HEK293 (cell line): ENCODE results near the gene HSD17B14.
A peak's percentile ranks its signal among the peaks of the same experiment; 100 is the strongest.

ENCODE experiments used
- CTCF ChIA-PET: fragments of 350-600 bp; formaldehyde crosslinking; extraction: SDS; loops from one replicate; lab custom pipeline; 2021; ENCODE audit warnings: antibody characterized with exemption; lab: Yijun Ruan, JAX
- POLR2A ChIA-PET: fragments of 300-600 bp; formaldehyde crosslinking; extraction: SDS; loops from one replicate; lab custom pipeline; 2020; ENCODE audit warnings: antibody characterized with exemption, inconsistent platforms; lab: Yijun Ruan, JAX
- H3K27ac ChIP-seq: fragments of 200-500 bp; sonication (Bioruptor generic); 2 replicates; pipeline ENCODE4 v1.5.1; 2014; ENCODE audit warnings: low read depth, low read length, control low read depth, inconsistent platforms; ENCODE audit errors: extremely low read depth
- H3K36me3 ChIP-seq, 2 experiments: fragments of 200-500 bp in 1 of 2; sonication (Bioruptor generic) in 1 of 2; 1 replicate in 1 of 2; 2 replicates in 1 of 2; pipeline ENCODE4 v1.5.1; 2014 to 2017; ENCODE audit warnings: inconsistent platforms in 2 of 2, low read length in 2 of 2; ENCODE audit not compliant: control insufficient read depth in 2 of 2, insufficient read depth in 1 of 2
- H3K4me1 ChIP-seq: fragments of 200-500 bp; sonication (Bioruptor generic); 2 replicates; pipeline ENCODE4 v1.5.1; 2014; ENCODE audit warnings: mild to moderate bottlenecking, low read length, inconsistent platforms; ENCODE audit not compliant: control insufficient read depth, insufficient read depth
- H3K4me3 ChIP-seq: 2 replicates; pipeline ENCODE4 v1.5.1; 2011; ENCODE audit warnings: low read depth, mild to moderate bottlenecking, control low read depth, low read length, moderate library complexity
- H3K9me3 ChIP-seq: fragments of 200-500 bp; sonication (Bioruptor generic); 2 replicates; pipeline ENCODE4 v1.5.1; 2014; ENCODE audit warnings: low read depth, low read length, inconsistent platforms; ENCODE audit not compliant: control insufficient read depth, insufficient read depth
- BCL11A ChIP-seq: fragments of 450-650 bp; formaldehyde crosslinking; IDR thresholded peaks from 2 replicates; pipeline ENCODE4 v1.5.1; 2016; ENCODE audit warnings: low read depth, missing biosample characterization, missing genetic modification characterization
- FEZF1 ChIP-seq: fragments of 450-650 bp; formaldehyde crosslinking; IDR thresholded peaks from 2 replicates; pipeline ENCODE4 v1.5.1; 2016; ENCODE audit warnings: missing biosample characterization, missing genetic modification characterization
- GLI4 ChIP-seq: fragments of 450-650 bp; formaldehyde crosslinking; IDR thresholded peaks from 2 replicates; pipeline ENCODE4 v1.5.1; 2016; ENCODE audit warnings: missing biosample characterization, missing genetic modification characterization
- GLIS1 ChIP-seq: fragments of 450-650 bp; formaldehyde crosslinking; IDR thresholded peaks from 2 replicates; pipeline ENCODE4 v1.5.1; 2016; ENCODE audit warnings: missing biosample characterization, missing genetic modification characterization
- IKZF3 ChIP-seq: fragments of 450-650 bp; IDR thresholded peaks from 2 replicates; pipeline ENCODE4 v1.5.0; 2018; ENCODE audit warnings: missing biosample characterization, mild to moderate bottlenecking, missing genetic modification characterization, moderate library complexity
- SCRT1 ChIP-seq: fragments of 450-650 bp; formaldehyde crosslinking; IDR thresholded peaks from 2 replicates; pipeline ENCODE4 v1.5.1; 2016; ENCODE audit warnings: missing biosample characterization, missing genetic modification characterization, borderline replicate concordance
- SP3 ChIP-seq: fragments of 450-650 bp; formaldehyde crosslinking; IDR thresholded peaks from 2 replicates; pipeline ENCODE4 v1.5.1; 2016; ENCODE audit warnings: missing biosample characterization, missing genetic modification characterization
- YY2 ChIP-seq: fragments of 450-650 bp; formaldehyde crosslinking; IDR thresholded peaks from 2 replicates; pipeline ENCODE4 v1.5.1; 2016; ENCODE audit warnings: missing biosample characterization, missing genetic modification characterization
- ZBTB1 ChIP-seq: fragments of 450-650 bp; formaldehyde crosslinking; IDR thresholded peaks from 2 replicates; pipeline ENCODE4 v1.5.1; 2016; ENCODE audit warnings: missing biosample characterization, missing genetic modification characterization
- ZBTB21 ChIP-seq: fragments of 450-650 bp; formaldehyde crosslinking; IDR thresholded peaks from 2 replicates; pipeline ENCODE4 v1.5.1; 2017; ENCODE audit warnings: missing biosample characterization, missing genetic modification characterization
- ZFHX2 ChIP-seq: fragments of 450-650 bp; formaldehyde crosslinking; conservative IDR thresholded peaks from 2 replicates; pipeline ENCODE4 v1.5.1; 2016; ENCODE audit warnings: missing biosample characterization, missing genetic modification characterization
- ZNF112 ChIP-seq: fragments of 450-650 bp; formaldehyde crosslinking; IDR thresholded peaks from 2 replicates; pipeline ENCODE4 v1.5.0; 2017; ENCODE audit warnings: missing biosample characterization, missing genetic modification characterization
- ZNF114 ChIP-seq: fragments of 450-650 bp; formaldehyde crosslinking; IDR thresholded peaks from 2 replicates; pipeline ENCODE4 v1.5.0; 2017; ENCODE audit warnings: missing biosample characterization, missing genetic modification characterization
- ZNF121 ChIP-seq: fragments of 450-650 bp; formaldehyde crosslinking; IDR thresholded peaks from 2 replicates; pipeline ENCODE4 v1.5.1; 2016; ENCODE audit warnings: missing biosample characterization, missing genetic modification characterization
- ZNF132 ChIP-seq: fragments of 450-650 bp; formaldehyde crosslinking; IDR thresholded peaks from 2 replicates; pipeline ENCODE4 v1.5.1; 2017; ENCODE audit warnings: missing biosample characterization, missing genetic modification characterization, borderline replicate concordance
- ZNF157 ChIP-seq: fragments of 450-650 bp; formaldehyde crosslinking; IDR thresholded peaks from 2 replicates; pipeline ENCODE4 v1.5.1; 2016; ENCODE audit warnings: missing biosample characterization, missing genetic modification characterization
- ZNF16 ChIP-seq: fragments of 450-650 bp; formaldehyde crosslinking; IDR thresholded peaks from 2 replicates; pipeline ENCODE4 v1.5.1; 2016; ENCODE audit warnings: low read depth, missing biosample characterization, missing genetic modification characterization
- ZNF175 ChIP-seq: fragments of 450-650 bp; formaldehyde crosslinking; IDR thresholded peaks from 2 replicates; pipeline ENCODE4 v1.5.1; 2016; ENCODE audit warnings: missing biosample characterization, missing genetic modification characterization
- ZNF184 ChIP-seq: fragments of 450-650 bp; IDR thresholded peaks from 2 replicates; pipeline ENCODE4 v1.5.1; 2018; ENCODE audit warnings: missing biosample characterization, mild to moderate bottlenecking, missing genetic modification characterization
- ZNF266 ChIP-seq: fragments of 450-650 bp; formaldehyde crosslinking; IDR thresholded peaks from 2 replicates; pipeline ENCODE4 v1.5.1; 2016; ENCODE audit warnings: missing biosample characterization, missing genetic modification characterization, low read depth
- ZNF302 ChIP-seq: fragments of 450-650 bp; formaldehyde crosslinking; IDR thresholded peaks from 2 replicates; pipeline ENCODE4 v1.5.1; 2016; ENCODE audit warnings: missing biosample characterization, missing genetic modification characterization, low read depth
- ZNF391 ChIP-seq: fragments of 450-650 bp; formaldehyde crosslinking; IDR thresholded peaks from 2 replicates; pipeline ENCODE4 v1.5.1; 2016; ENCODE audit warnings: low read depth, missing biosample characterization, missing genetic modification characterization, borderline replicate concordance
- ZNF394 ChIP-seq: fragments of 450-650 bp; formaldehyde crosslinking; IDR thresholded peaks from 2 replicates; pipeline ENCODE4 v1.5.1; 2016; ENCODE audit warnings: missing biosample characterization, missing genetic modification characterization, mild to moderate bottlenecking, moderate library complexity, borderline replicate concordance
- ZNF544 ChIP-seq: fragments of 450-650 bp; formaldehyde crosslinking; IDR thresholded peaks from 2 replicates; pipeline ENCODE4 v1.5.0; 2017; ENCODE audit warnings: missing biosample characterization, missing genetic modification characterization
- ZNF571 ChIP-seq: fragments of 450-650 bp; formaldehyde crosslinking; IDR thresholded peaks from 2 replicates; pipeline ENCODE4 v1.5.0; 2017; ENCODE audit warnings: missing biosample characterization, missing genetic modification characterization
- ZNF677 ChIP-seq: fragments of 450-650 bp; IDR thresholded peaks from 2 replicates; pipeline ENCODE4 v1.5.0; 2018; ENCODE audit warnings: missing biosample characterization, mild to moderate bottlenecking, missing genetic modification characterization, moderate library complexity
- ZNF777 ChIP-seq: fragments of 450-650 bp; formaldehyde crosslinking; IDR thresholded peaks from 2 replicates; pipeline ENCODE4 v1.5.1; 2017; ENCODE audit warnings: missing biosample characterization, missing genetic modification characterization, borderline replicate concordance
- ZNF837 ChIP-seq: fragments of 450-650 bp; formaldehyde crosslinking; IDR thresholded peaks from 2 replicates; pipeline ENCODE4 v1.5.1; 2016; ENCODE audit warnings: missing biosample characterization, missing genetic modification characterization
- TF ChIP-seq, protein P1 (sequence below): fragments of 450-650 bp; formaldehyde crosslinking; conservative IDR thresholded peaks from 2 replicates; pipeline ENCODE4 v1.5.1; 2016; ENCODE audit warnings: low read depth, missing biosample characterization, missing genetic modification characterization
- TF ChIP-seq, protein P2 (sequence below): fragments of 450-650 bp; IDR thresholded peaks from 2 replicates; pipeline ENCODE4 v1.5.1; 2018; ENCODE audit warnings: missing biosample characterization, mild to moderate bottlenecking, missing genetic modification characterization
- TF ChIP-seq, protein P3 (sequence below): fragments of 450-650 bp; formaldehyde crosslinking; IDR thresholded peaks from 2 replicates; pipeline ENCODE4 v1.5.1; 2016; ENCODE audit warnings: missing biosample characterization, missing genetic modification characterization

The HSD17B14 gene

DNA sequence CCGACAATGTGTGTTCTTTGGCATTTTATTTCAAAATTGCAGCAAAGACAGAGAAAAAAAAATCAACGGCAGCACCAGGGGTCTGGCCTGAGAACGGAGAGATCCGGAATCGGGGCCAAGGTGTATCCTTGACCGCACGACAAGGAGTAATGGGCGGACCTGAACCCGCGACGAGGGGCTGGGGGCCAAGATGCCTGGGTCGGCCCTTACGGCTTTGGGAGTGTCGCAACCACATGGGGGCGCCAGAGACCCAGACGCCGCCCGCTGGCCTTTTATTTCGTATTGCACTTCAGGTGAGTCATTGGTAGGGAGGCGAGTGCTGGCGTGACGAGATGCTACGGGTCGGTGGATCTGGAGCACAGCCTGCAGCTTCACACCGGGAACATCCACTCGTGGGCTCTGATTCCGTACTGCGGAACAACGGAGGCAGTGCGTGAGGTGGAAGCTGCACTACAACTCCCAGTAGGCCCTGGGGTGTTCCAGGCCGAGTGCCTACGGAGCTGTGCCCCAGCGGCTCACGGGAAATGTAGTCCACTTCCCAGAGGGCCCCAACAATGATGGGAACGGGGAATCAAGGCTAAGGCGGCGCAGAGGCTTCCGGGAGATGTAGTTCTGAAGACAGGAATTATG is 41.1 kb downstream of the HSD17B14 start:
- POLR2A ChIA-PET, result interaction anchor here (0.6 to 2.7 kb wide), 11 partner anchors 12 to 354 kb away, joined by 3 to 28 read pairs (median 5); partner anchors contain the start of genes BCAT2, CA11, GYS1 and HSD17B14
- no peaks in the 10 kb centered on the region for H3K4me1 ChIP-seq
- TF ChIP-seq ZNF777 (tag by site-specific recombination) (no peak), ZBTB1 (no peak), ZNF16 (no peak), ZNF677 (tag by site-specific recombination) (no peak), ZBTB21 (peak; percentile 83), SP3 (tag by site-specific recombination) (peak; percentile 79), ZNF837 (no peak), ZNF121 (tag by site-specific recombination) (no peak), ZNF544 (tag by site-specific recombination) (no peak), ZNF114 (tag by site-specific recombination) (no peak), YY2 (tag by site-specific recombination) (peak; percentile 73), FEZF1 (tag by site-specific recombination) (peak; percentile 81), ZNF132 (tag by site-specific recombination) (no peak), ZNF112 (tag by site-specific recombination) (no peak), ZFHX2 (no peak), ZNF184 (tag by site-specific recombination) (no peak), BCL11A (tag by site-specific recombination) (no peak), IKZF3 (tag by site-specific recombination) (peak; percentile 78), ZNF302 (tag by site-specific recombination) (no peak), GLIS1 (tag by site-specific recombination) (peak; percentile 34; the same call in 1 of the 2 replicates), ZNF391 (peak; percentile 87; the same call in 1 of the 2 replicates), ZNF157 (tag by site-specific recombination) (no peak), ZNF175 (tag by site-specific recombination) (no peak), ZNF266 (tag by site-specific recombination) (no peak), ZNF571 (tag by site-specific recombination) (no peak), GLI4 (tag by site-specific recombination) (no peak), ZNF394 (peak; percentile 44; the same call in 1 of the 2 replicates), SCRT1 (tag by site-specific recombination) (no peak)
- TF ChIP-seq, protein P1, sequence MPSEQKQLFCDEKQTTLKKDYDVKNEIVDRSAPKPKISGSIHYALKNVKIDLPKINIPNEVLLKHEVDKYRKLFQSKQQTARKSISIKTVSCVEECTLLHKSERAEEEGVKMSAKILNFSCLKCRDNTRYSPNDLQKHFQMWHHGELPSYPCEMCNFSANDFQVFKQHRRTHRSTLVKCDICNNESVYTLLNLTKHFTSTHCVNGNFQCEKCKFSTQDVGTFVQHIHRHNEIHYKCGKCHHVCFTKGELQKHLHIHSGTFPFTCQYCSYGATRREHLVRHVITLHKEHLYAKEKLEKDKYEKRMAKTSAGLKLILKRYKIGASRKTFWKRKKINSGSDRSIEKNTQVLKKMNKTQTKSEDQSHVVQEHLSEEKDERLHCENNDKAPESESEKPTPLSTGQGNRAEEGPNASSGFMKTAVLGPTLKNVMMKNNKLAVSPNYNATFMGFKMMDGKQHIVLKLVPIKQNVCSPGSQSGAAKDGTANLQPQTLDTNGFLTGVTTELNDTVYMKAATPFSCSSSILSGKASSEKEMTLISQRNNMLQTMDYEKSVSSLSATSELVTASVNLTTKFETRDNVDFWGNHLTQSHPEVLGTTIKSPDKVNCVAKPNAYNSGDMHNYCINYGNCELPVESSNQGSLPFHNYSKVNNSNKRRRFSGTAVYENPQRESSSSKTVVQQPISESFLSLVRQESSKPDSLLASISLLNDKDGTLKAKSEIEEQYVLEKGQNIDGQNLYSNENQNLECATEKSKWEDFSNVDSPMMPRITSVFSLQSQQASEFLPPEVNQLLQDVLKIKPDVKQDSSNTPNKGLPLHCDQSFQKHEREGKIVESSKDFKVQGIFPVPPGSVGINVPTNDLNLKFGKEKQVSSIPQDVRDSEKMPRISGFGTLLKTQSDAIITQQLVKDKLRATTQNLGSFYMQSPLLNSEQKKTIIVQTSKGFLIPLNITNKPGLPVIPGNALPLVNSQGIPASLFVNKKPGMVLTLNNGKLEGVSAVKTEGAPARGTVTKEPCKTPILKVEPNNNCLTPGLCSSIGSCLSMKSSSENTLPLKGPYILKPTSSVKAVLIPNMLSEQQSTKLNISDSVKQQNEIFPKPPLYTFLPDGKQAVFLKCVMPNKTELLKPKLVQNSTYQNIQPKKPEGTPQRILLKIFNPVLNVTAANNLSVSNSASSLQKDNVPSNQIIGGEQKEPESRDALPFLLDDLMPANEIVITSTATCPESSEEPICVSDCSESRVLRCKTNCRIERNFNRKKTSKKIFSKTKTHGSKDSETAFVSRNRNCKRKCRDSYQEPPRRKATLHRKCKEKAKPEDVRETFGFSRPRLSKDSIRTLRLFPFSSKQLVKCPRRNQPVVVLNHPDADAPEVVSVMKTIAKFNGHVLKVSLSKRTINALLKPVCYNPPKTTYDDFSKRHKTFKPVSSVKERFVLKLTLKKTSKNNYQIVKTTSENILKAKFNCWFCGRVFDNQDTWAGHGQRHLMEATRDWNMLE (tag by site-specific recombination), result no peak
- TF ChIP-seq, protein P2, sequence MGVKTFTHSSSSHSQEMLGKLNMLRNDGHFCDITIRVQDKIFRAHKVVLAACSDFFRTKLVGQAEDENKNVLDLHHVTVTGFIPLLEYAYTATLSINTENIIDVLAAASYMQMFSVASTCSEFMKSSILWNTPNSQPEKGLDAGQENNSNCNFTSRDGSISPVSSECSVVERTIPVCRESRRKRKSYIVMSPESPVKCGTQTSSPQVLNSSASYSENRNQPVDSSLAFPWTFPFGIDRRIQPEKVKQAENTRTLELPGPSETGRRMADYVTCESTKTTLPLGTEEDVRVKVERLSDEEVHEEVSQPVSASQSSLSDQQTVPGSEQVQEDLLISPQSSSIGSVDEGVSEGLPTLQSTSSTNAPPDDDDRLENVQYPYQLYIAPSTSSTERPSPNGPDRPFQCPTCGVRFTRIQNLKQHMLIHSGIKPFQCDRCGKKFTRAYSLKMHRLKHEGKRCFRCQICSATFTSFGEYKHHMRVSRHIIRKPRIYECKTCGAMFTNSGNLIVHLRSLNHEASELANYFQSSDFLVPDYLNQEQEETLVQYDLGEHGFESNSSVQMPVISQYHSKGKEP (tag by site-specific recombination), result peak; percentile 19; the same call in 1 of the 2 replicates
- TF ChIP-seq, protein P3, sequence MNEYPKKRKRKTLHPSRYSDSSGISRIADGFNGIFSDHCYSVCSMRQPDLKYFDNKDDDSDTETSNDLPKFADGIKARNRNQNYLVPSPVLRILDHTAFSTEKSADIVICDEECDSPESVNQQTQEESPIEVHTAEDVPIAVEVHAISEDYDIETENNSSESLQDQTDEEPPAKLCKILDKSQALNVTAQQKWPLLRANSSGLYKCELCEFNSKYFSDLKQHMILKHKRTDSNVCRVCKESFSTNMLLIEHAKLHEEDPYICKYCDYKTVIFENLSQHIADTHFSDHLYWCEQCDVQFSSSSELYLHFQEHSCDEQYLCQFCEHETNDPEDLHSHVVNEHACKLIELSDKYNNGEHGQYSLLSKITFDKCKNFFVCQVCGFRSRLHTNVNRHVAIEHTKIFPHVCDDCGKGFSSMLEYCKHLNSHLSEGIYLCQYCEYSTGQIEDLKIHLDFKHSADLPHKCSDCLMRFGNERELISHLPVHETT (tag by site-specific recombination), result peak; percentile 64; the same call in 1 of the 2 replicates

More for the DNA sequence above, 41.1 kb downstream of the HSD17B14 start:
- peak overlapping the region; percentile 54 for H3K4me3 ChIP-seq
- H3K36me3 ChIP-seq, result peaks cover 0 to 8% of the 10 kb centered on the region in 2 experiments; a peak in 2 of 3 replicates
- CTCF ChIA-PET, result interaction anchor here (0.6 to 3.7 kb wide), 47 partner anchors 8 to 1567 kb away, joined by 3 to 101 read pairs (median 4); partner anchors contain the start of genes BCAT2, CA11, FGF21 and FUT1
- H3K27ac ChIP-seq, result no peak overlapping the region; the same call in 1 of the 2 replicates
- no peaks in the 10 kb centered on the region for H3K9me3 ChIP-seq
